Head of caudate nucleus (tissue), 42 donors: ENCODE measurements around the gene CDH20.

Experiments
- DNase-seq, 42 donors: peaks; one replicate each; pipeline versions ENCODE4 v3.0.0 to v3.0.0-alpha.2; 2020 to 2021; ENCODE audit warnings: mixed read lengths in 7 of 42
- intact Hi-C: fragments of 100-400 bp; cut with DNase I; formaldehyde crosslinking; loops from one replicate; pipeline ENCODE4 v1.15.0; 2022

CDH20 gene

GRCh38 chr18:61549889-61550288 is 216.7 kb downstream of the CDH20 start:
- intact Hi-C loops, result no loop called here
- DNase-seq, result no peak

GRCh38 chr18:61551586-61551985 is 218.4 kb downstream of the CDH20 start:
- DNase-seq, result peak in 16 of 42 donors; percentile 9 to 77 (median 58)
- intact Hi-C loops, result no loop called here

- intact Hi-C loops, result no loop called here
- DNase-seq, result no peak
Observed at GRCh38 chr18:61553045-61553659, 219.9 kb downstream of the CDH20 start.

- intact Hi-C loops, result no loop called here
- DNase-seq, result no peak
Observed at GRCh38 chr18:61554117-61554776, 221.0 kb downstream of the CDH20 start.

- intact Hi-C loops, result no loop called here
Observed at GRCh38 chr18:61554946-61555361, 221.7 kb downstream of the CDH20 start.

GRCh38 chr18:61556316-61556715 is 223.1 kb downstream of the CDH20 start:
- intact Hi-C loops, result no loop called here
- no peak for DNase-seq

More at GRCh38 chr18:61554946-61555361, 221.7 kb downstream of the CDH20 start:
- peak in 2 of 42 donors; percentile 23 to 24 for DNase-seq

GRCh38 chr18:61556862-61557261 is 223.6 kb downstream of the CDH20 start:
- DNase-seq, result no peak
- intact Hi-C loops, result no loop called here

- intact Hi-C loops, result no loop called here
- peak in 2 of 42 donors; percentile 26 to 48 for DNase-seq
Observed at GRCh38 chr18:61569176-61569892, 236.1 kb downstream of the CDH20 start.

GRCh38 chr18:61570070-61570469 is 236.8 kb downstream of the CDH20 start:
- intact Hi-C loops, result no loop called here
- DNase-seq, result no peak

GRCh38 chr18:61572084-61572655 is 238.9 kb downstream of the CDH20 start:
- DNase-seq, result no peak
- intact Hi-C loops, result no loop called here

- no peak for DNase-seq
- intact Hi-C loops, result no loop called here
Observed at GRCh38 chr18:61572871-61573270, 239.6 kb downstream of the CDH20 start.

GRCh38 chr18:61574665-61575064 is 241.4 kb downstream of the CDH20 start:
- no peak for DNase-seq
- intact Hi-C loops, result no loop called here

- DNase-seq, result no peak
- intact Hi-C loops, result no loop called here
Observed at GRCh38 chr18:61575419-61575818, 242.2 kb downstream of the CDH20 start.

GRCh38 chr18:61578846-61579245 is 245.6 kb downstream of the CDH20 start:
- no peak for DNase-seq
- intact Hi-C loops, result no loop called here

- intact Hi-C loops, result no loop called here
- no peak for DNase-seq
Observed at GRCh38 chr18:61579581-61579980, 246.4 kb downstream of the CDH20 start.

- intact Hi-C loops, result no loop called here
- DNase-seq, result no peak
Observed at GRCh38 chr18:61580046-61580445, 246.8 kb downstream of the CDH20 start.

GRCh38 chr18:61581578-61582201 is 248.5 kb downstream of the CDH20 start:
- intact Hi-C loops, result no loop called here
- peak; percentile 16 to 90 (median 75) for DNase-seq

GRCh38 chr18:61582202-61582710 is 249.0 kb downstream of the CDH20 start:
- DNase-seq, result peak in 1 of 42 donors; percentile 8
- intact Hi-C loops, result no loop called here

GRCh38 chr18:61583548-61583947 is 250.3 kb downstream of the CDH20 start:
- no peak for DNase-seq
- intact Hi-C loops, result no loop called here
